K562 (cell line): ENCODE results near the gene ALG9. TPM values are rescaled to one million over a fixed set of nuclear protein-coding genes. Genes with fewer than 3 reads are reported as not detected.
A peak's percentile ranks its signal among the peaks of the same experiment; 100 is the strongest.

Experiments used
- ATF3 ChIP-seq, 2 experiments: fragments of 450-650 bp in 1 of 2; sonication (generic) in 1 of 2; formaldehyde crosslinking in 1 of 2; IDR thresholded peaks in 1 of 2; conservative IDR thresholded peaks in 1 of 2; 2 replicates each; pipeline versions ENCODE4 v1.6.1 to v1.8.1; 2016 to 2023; ENCODE audit warnings: mild to moderate bottlenecking in 2 of 2, moderate library complexity in 2 of 2, inconsistent platforms in 1 of 2, missing genetic modification reagents in 1 of 2
- CBX1 ChIP-seq: sonication (generic); IDR thresholded peaks from 2 replicates; pipeline ENCODE4 v1.6.1; 2016; ENCODE audit warnings: antibody characterized with exemption, low read depth, mild to moderate bottlenecking
- EP400 ChIP-seq: fragments of 450-650 bp; IDR thresholded peaks from 2 replicates; pipeline ENCODE4 v1.6.1; 2017; ENCODE audit warnings: antibody characterized with exemption, mild to moderate bottlenecking, moderate library complexity
- FOXP4 ChIP-seq: sonication (generic); formaldehyde crosslinking; IDR thresholded peaks from 2 replicates; pipeline ENCODE4 v1.8.0; 2022; ENCODE audit warnings: mild to moderate bottlenecking, missing genetic modification reagents, borderline replicate concordance
- HDAC2 ChIP-seq: fragments of 450-650 bp; IDR thresholded peaks from 2 replicates; pipeline ENCODE4 v1.6.1; 2016; ENCODE audit warnings: mild to moderate bottlenecking
- MITF ChIP-seq: IDR thresholded peaks from 2 replicates; pipeline ENCODE4 v1.6.1; 2014; ENCODE audit warnings: antibody characterized with exemption
- PKNOX1 ChIP-seq: fragments of 450-650 bp; IDR thresholded peaks from 2 replicates; pipeline ENCODE4 v1.6.1; 2016
- PREB ChIP-seq: sonication (generic); formaldehyde crosslinking; IDR thresholded peaks from 2 replicates; pipeline ENCODE4 v1.8.1; 2023; ENCODE audit warnings: mild to moderate bottlenecking, missing genetic modification reagents
- SMARCA4 ChIP-seq: fragments of 450-650 bp; IDR thresholded peaks from 2 replicates; pipeline ENCODE4 v1.6.1; 2016
- SMARCC2 ChIP-seq: fragments of 450-650 bp; IDR thresholded peaks from 2 replicates; pipeline ENCODE4 v1.6.1; 2017; ENCODE audit warnings: antibody characterized with exemption, moderate library complexity, mild to moderate bottlenecking, low read depth
- SRSF3 ChIP-seq: fragments of 200-400 bp; formaldehyde crosslinking; IDR thresholded peaks from 2 replicates; pipeline ENCODE4 v1.6.1; 2016; ENCODE audit warnings: mild to moderate bottlenecking, low read length, moderate library complexity; ENCODE audit not compliant: insufficient read depth
- ZFX ChIP-seq: sonication (generic); formaldehyde crosslinking; IDR thresholded peaks from 2 replicates; pipeline ENCODE4 v1.8.0; 2022; ENCODE audit warnings: mild to moderate bottlenecking, missing genetic modification reagents, moderate library complexity
- ZMIZ1 ChIP-seq, 2 experiments: fragments of 150-350 bp in 1 of 2; IDR thresholded peaks; 2 replicates each; pipeline ENCODE4 v1.6.1; 2012 to 2016; ENCODE audit warnings: low read depth in 2 of 2, low read length in 2 of 2, mild to moderate bottlenecking in 1 of 2, moderate library complexity in 1 of 2
- polyA plus RNA-seq, 8 experiments: library from polyadenylated mRNA; depleted of rRNA in 4 of 8; stranded (reverse) in 5 of 8; unstranded in 3 of 8; fragments of >200 nt; fragmentation: Nextera tagmentation in 2 of 8; fragmentation: Illumina TruSeq in 1 of 8; extraction: Ambion mirVana in 2 of 8; extraction: Trizol in 1 of 8; gene quantifications; 2 replicates each; pipeline versions ENCODE4 v1.2.1 to v1.2.3, GENCODE V29; 2011 to 2014; ENCODE audit warnings: inconsistent platforms in 1 of 8, missing spikeins in 1 of 8
- total RNA-seq, 7 experiments: library from RNA; depleted of rRNA in 6 of 7; stranded (reverse); fragments of >200 nt in 6 of 7; fragmentation: Illumina TruSeq in 2 of 7; extraction: Trizol in 2 of 7; gene quantifications; 2 replicates each; pipeline versions ENCODE4 v1.2.1 to v1.2.3, GENCODE V29; 2011 to 2021; ENCODE audit warnings: low replicate concordance in 1 of 7

Gene ALG9
- total and polyA plus RNA-seq, 9 of the 15 experiments (the other 6 are each of a cell fraction or from before 2014, with no cell fraction given) = 11.5 to 40.5 (median 24.9) TPM

- TF ChIP-seq ZMIZ1 (IDR thresholded peaks at IDR 0.05; ENCODE audit: low read depth in 2 of 2, low read length in 2 of 2) (no peak), PKNOX1 (no peak), EP400 (no peak), SMARCC2 (0 out of 2 replicates have a peak, but pooled peaks have one; percentile 25), SRSF3 (no peak), CBX1 (no peak), MITF (no peak), HDAC2 (0 out of 2 replicates have a peak, but pooled peaks have one; percentile 2), PREB (CRISPR knock-in tag) (no peak), ATF3 (IDR thresholded peaks at IDR 0.05) (no peak), ATF3 (CRISPR knock-in tag; conservative IDR thresholded peaks at IDR 0.05) (no peak), FOXP4 (no peak), ZFX (CRISPR knock-in tag) (no peak), SMARCA4 (peak; percentile 19; the same call in 1 of the 2 replicates)
These were observed 104.6 kb downstream of the ALG9 start (continued) for GRCh38 chr11:111766834-111767142.
